Sciatic nerve (tissue), 2 donors: ENCODE data around the gene GATAD2B. TPM values are rescaled to one million over a fixed set of nuclear protein-coding genes. Genes with fewer than 3 reads are reported as not detected.
A peak's percentile ranks its signal among the peaks of the same experiment; 100 is the strongest.
"Not testable (repeated sequence)": the region's sequence is repeated elsewhere in the genome, so short reads cannot be mapped to it uniquely, and the experiment has no call there.

Source experiments
- ATAC-seq: fragments of 200-7000 bp; cut with Tn5 transposase; one replicate; pipeline ENCODE4 v1.9.1; 2020; ENCODE audit warnings: mild to moderate bottlenecking, moderate library complexity
- DNase-seq: peaks from one replicate; pipeline ENCODE4 v3.0.0-alpha.2; 2020; ENCODE audit warnings: low spot score
- intact Hi-C: fragments of 100-400 bp; cut with DNase I; formaldehyde crosslinking; loops from one replicate; pipeline ENCODE4 v1.14.2; 2022
- total RNA-seq: library from RNA; stranded (reverse); fragmentation: NEBNext Ultra II Directional; extraction: Animal tissue kit (Norgen Biotek cat#: 25700); gene quantifications from one replicate; pipeline ENCODE4 v1.2.1, GENCODE V29; 2021
- donor health status: DM: no; HTN: no; CAD: no.
- donor health status: DM: no; HTN: no; CAD: no.

GATAD2B gene
- total RNA-seq, 1 donor from 2014 or later = 59.6 TPM

- DNase-seq = peak; percentile 85
- peak; percentile 46 for ATAC-seq
- intact Hi-C loops = no loop called here
Observed at GRCh38 chr1:153775458-153776327, 147.1 kb downstream of the GATAD2B start.

DNA sequence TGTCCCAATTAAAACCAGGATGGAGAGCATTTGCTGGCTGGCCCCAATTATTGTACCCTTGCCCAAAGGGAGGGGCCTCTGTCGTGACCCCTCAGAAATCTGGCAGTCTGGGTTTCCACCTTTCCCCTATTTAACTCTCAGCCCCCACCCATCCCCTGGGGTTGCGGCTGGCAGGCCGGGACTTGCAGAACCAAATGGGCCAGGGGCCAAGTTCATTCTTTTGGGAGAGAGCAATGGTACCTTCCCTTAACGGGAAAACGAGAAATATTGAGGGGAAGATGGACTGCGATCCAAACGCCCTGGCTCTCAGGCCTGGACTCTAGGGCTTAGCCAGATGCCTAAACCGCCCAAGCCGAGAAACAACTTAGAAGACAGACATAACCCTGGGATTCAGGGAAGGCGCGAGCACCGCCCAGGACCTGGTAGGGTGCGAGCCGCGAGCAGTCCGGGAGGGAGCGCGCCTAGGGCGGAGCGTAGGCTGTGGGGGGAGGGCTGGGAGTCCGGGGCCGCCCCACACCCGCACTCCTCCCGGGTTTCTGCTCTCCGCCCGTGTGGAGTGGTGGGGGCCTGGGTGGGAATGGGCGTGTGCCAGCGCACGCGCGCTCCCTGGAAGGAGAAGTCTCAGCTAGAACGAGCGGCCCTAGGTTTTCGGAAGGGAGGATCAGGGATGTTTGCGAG, 147.9 kb downstream of the GATAD2B start, which contains the start of gene SLC27A3:
Gene SLC27A3 (plus strand): TSS at position 628 of the 678 bp plus-strand sequence. CDS start 91 bp downstream, outside the sequence.
- DNase-seq = peak; percentile 89
- intact Hi-C loops = no loop called here
- ATAC-seq = peak; percentile 92

GRCh38 chr1:153774026-153774595, 148.7 kb downstream of the GATAD2B start:
- intact Hi-C loops = no loop called here
- peak; percentile 1 for ATAC-seq
- DNase-seq = no peak

DNA sequence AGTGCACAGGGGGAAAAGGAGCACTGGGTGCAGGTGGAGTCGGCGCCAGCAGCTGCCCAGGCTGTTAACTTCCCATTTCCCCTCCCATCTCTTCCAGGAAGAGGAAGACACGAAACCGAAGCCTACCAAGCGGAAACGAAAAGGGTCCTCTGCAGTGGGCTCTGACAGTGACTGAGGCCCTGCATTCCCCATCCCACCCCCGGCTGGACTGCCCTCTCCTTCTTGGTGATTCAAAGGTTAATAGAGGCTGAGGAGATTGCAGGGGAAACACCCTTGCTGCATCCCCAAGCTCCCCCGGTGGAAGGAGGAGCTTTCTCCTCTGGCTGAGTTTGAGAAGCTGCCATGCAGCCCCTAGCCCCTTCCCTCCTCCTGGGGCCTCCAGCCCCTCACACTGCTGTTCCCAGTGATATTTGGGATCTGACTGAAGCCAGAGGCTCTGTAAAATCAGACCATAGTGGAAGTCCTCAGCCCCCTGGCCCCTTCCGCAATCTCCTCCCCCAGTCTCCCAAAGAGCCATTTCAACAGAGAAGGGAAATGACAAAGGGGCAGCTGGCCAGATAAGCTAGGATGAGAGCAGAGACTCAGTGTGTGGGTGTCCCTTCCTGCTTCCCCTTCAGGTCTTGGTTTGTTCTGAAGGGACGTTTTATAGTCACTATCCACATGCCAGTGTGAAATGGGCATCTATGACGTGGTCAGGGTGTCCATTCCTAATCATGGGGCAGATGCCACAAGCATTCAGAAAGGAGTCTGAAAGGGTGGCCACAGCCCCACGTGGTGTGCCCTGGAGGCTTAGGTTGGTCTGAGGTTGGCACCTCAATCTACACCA, 149.5 kb downstream of the GATAD2B start:
- intact Hi-C loops = no loop called here
- DNase-seq (no peak), ATAC-seq (no peak)

DNA sequence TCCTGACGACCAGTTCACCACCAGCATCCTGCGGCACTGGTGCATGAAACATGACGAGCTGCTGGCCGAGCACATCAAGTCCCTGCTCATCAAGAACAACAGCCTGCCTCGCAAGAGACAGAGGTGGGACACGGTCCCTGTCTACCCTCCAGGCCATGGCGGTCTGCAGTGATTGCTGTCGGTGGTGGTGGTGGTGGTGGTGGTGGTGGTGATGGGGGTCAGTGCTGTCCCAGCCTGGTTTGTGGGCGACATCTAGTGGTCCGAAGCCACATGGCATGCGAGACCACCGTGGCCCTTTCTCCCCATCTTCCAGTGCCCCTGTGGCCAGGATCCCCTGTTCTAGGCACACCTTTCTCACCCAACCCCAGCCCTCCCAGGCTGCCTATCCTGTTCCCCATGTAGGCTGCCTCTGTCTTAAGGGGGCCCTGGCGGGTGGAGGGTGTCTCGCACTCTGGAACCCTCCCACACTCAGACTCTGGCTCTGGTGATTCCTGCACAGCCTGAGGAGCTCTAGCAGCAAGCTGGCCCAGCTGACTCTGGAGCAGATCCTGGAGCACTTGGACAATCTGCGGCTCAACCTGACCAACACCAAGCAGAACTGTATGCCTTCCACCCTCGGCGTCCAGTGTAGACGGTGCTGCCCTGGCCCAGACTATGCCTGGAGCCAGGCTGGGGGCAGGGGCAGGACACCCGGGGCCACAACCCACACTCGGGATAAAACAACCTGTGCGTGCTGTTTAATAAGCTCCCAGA, 150.8 kb downstream of the GATAD2B start:
- intact Hi-C loops = no loop called here
- ATAC-seq (no peak), DNase-seq (no peak)

DNA sequence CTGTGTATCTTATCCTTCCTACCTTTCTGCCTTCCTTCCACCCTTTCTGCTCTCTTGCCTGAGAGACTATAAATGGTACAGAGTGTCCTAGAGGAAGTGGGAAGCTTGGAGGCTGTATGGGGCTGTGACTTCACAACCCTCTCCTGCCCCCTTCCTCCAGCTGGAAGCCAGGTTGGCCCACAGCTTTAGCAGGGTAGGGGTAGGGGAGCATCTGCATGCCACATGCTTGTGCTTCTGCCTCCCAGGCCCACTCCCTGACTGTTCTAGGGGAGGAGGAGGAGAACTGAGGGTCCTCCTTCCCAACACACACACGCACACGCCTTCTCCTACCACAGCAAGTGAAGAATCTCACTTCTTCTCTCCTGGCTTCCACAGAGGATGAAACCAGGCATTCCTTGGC, 151.5 kb downstream of the GATAD2B start:
- DNase-seq (no peak), ATAC-seq (no peak)
- intact Hi-C loops = no loop called here

- DNase-seq (no peak), ATAC-seq (no peak)
- intact Hi-C loops = no loop called here
Observed at GRCh38 chr1:153770797-153771196, 152.0 kb downstream of the GATAD2B start.

- DNase-seq = no peak
- intact Hi-C loops = no loop called here
- ATAC-seq = no peak
Observed at GRCh38 chr1:153769221-153769620, 153.6 kb downstream of the GATAD2B start.

DNA sequence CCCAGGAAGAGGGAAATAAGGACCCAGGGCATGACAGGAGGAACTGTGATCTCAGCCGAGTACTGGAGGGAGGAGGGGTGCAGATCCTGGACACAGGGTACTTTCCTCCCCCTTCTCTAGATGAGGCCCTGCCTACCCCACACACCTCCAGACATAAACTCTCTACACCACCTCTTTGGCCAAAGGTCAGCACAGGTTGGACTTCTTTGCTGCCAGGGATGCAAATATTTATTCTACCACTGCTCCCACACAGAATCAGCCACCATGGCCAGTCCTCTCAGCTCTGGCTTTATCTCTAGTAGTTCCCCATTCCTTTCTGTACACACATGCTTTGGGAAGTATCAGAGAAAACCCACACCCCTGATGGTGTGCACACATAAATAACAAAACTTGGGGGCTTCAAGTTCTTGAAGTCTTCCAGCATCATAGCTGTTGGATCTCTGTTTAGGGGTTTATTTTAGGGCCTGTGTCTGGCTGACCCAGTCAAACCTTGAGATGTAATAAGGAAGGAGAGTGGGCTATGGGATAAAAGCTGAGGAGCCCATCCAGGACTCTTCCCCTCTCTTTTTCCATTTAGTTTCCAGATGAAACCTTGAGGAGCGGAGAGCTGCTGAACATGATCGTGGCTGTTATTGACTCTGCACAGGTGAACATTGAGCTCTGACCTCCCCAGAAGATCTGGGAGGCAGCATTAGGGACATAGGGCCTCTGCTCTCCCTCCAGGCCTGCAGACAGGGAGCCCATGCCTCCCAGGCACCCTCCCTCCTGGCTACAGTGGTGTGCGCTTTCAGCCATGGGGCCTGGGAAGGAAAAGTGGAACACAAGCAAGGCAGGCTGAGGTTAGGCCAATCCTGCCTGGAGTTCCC, 154.2 kb downstream of the GATAD2B start:
- intact Hi-C loops = no loop called here
- ATAC-seq (no peak), DNase-seq (no peak)

DNA sequence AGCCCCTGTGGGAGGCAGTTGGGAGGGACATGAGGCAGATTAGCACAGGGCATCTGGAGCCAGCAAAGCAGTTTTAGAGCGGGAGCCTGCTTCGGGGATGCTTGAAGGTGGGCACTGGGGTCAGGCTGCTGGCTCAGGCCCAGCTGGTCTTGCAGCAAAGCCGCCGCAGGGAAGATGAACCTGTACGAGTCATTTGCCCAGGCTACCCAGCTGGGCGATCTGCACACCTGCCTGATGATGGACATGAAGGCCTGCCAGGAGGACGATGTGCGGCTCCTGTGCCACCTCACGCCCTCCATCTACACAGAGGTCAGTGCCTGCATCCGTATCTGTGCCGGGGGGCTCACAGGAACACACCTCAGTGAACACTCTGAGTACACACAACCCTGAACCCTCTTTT, 155.3 kb downstream of the GATAD2B start:
- no peak for ATAC-seq
- intact Hi-C loops = no loop called here
- no peak for DNase-seq

- ATAC-seq, intact Hi-C loops, DNase-seq: not testable (repeated sequence)
Observed at GRCh38 chr1:153766663-153767062, 156.1 kb downstream of the GATAD2B start.

DNA sequence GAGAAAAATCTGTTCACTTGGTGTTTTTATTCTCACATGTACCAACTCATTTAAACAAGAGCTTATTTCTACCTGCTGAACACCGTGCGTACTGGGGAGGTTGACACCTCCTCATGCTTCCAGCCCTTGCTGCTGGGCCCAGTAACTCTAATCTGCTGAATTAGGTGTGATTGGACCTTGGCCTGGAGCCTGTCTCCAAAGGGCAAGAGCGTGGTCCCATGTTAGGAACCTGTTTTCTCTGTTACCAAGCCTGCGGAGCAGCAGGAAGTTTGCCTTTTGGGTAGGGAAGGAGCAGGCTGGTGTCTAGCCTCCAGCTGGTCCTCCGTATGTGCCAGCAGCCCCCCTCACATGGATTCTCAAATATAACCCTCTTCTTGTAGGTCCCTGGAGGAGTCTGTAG, 158.5 kb downstream of the GATAD2B start:
- intact Hi-C loops = no loop called here
- ATAC-seq (no peak), DNase-seq (no peak)

GRCh38 chr1:153763365-153764225, 159.2 kb downstream of the GATAD2B start:
- intact Hi-C loops = no loop called here
- DNase-seq (no peak), ATAC-seq (peak; percentile 92)

DNA sequence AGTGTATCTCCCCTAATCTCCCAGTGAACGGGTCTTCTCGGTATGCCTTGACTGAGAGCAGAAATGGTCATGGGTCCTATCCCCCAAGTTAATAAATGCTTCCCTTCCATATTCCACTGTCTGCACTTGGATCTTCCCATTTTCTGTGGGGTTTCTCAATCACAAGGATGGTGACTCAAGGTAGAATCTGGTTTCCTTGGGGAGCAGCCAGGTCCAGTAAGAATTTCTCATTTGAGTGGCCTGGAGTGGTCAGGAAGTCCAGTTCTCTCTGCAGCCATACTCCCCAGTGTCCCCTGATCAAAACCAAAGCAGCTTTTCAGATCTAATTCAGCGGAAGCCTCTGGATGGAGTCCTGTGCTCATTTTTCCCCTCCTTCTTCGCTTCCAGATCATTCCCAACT, 162.3 kb downstream of the GATAD2B start:
- no peak for ATAC-seq
- intact Hi-C loops = no loop called here
- DNase-seq = no peak
